HG02970 (cell line): ENCODE results near the gene CDK8.
"Not testable (repeated sequence)": the region's sequence is repeated elsewhere in the genome, so short reads cannot be mapped to it uniquely, and the experiment has no call there.

Experiments
- ATAC-seq: cut with Tn5 transposase; IDR thresholded peaks from one replicate; pipeline ENCODE4 v1.9.1; 2021; ENCODE audit warnings: mild to moderate bottlenecking, moderate library complexity, moderate number of reproducible peaks; ENCODE audit not compliant: unreplicated experiment, low FRiP score

CDK8 gene

GRCh38 chr13:26310003-26310402, 56.1 kb downstream of the CDK8 start:
- no peak for ATAC-seq

- no peak for ATAC-seq
Measured at GRCh38 chr13:26310470-26310869, 56.5 kb downstream of the CDK8 start.

- not testable (repeated sequence) for ATAC-seq
Measured at GRCh38 chr13:26312019-26312418, 58.1 kb downstream of the CDK8 start.

- not testable (repeated sequence) for ATAC-seq
Measured at GRCh38 chr13:26316095-26316494, 62.2 kb downstream of the CDK8 start.

GRCh38 chr13:26320766-26321165, 66.8 kb downstream of the CDK8 start:
- ATAC-seq, result no peak

- ATAC-seq, result no peak
Measured at GRCh38 chr13:26323127-26323526, 69.2 kb downstream of the CDK8 start.

GRCh38 chr13:26323764-26324163, 69.8 kb downstream of the CDK8 start:
- no peak for ATAC-seq

- ATAC-seq, result no peak
Measured at GRCh38 chr13:26324294-26324693, 70.4 kb downstream of the CDK8 start.

GRCh38 chr13:26324867-26325266, 70.9 kb downstream of the CDK8 start:
- ATAC-seq, result no peak

GRCh38 chr13:26325876-26326275, 71.9 kb downstream of the CDK8 start:
- peak; percentile 61 for ATAC-seq

- no peak for ATAC-seq
Measured at GRCh38 chr13:26326562-26326961, 72.6 kb downstream of the CDK8 start.

- no peak for ATAC-seq
Measured at GRCh38 chr13:26327940-26328725, 74.2 kb downstream of the CDK8 start.

GRCh38 chr13:26335158-26335557, 81.2 kb downstream of the CDK8 start:
- no peak for ATAC-seq

GRCh38 chr13:26340807-26341206, 86.9 kb downstream of the CDK8 start:
- ATAC-seq, result no peak

- no peak for ATAC-seq
Measured at GRCh38 chr13:26342898-26343297, 89.0 kb downstream of the CDK8 start.

GRCh38 chr13:26343816-26344215, 89.9 kb downstream of the CDK8 start:
- ATAC-seq, result no peak

GRCh38 chr13:26344980-26345379, 91.1 kb downstream of the CDK8 start:
- ATAC-seq, result no peak

GRCh38 chr13:26348966-26349365, 95.0 kb downstream of the CDK8 start:
- no peak for ATAC-seq

GRCh38 chr13:26362261-26362660, 108.3 kb downstream of the CDK8 start:
- ATAC-seq, result no peak

GRCh38 chr13:26370553-26370952, 116.6 kb downstream of the CDK8 start:
- ATAC-seq, result no peak

GRCh38 chr13:26372747-26373146, 118.8 kb downstream of the CDK8 start:
- ATAC-seq, result no peak

GRCh38 chr13:26376430-26376829, 122.5 kb downstream of the CDK8 start:
- ATAC-seq, result no peak

GRCh38 chr13:26377038-26377437, 123.1 kb downstream of the CDK8 start:
- no peak for ATAC-seq
